Right cardiac atrium (tissue), 5 donors: Measurements from ENCODE around the gene G3BP2. TPM values are rescaled to one million over a fixed set of nuclear protein-coding genes. Genes with fewer than 3 reads are reported as not detected.
"Not testable (repeated sequence)": the region's sequence is repeated elsewhere in the genome, so short reads cannot be mapped to it uniquely, and the experiment has no call there.

Source experiments
- ATAC-seq, 2 donors: fragments of 200-7000 bp; cut with Tn5 transposase; one replicate each; pipeline versions ENCODE4 v1.8.0 to v1.9.1; 2020; ENCODE audit warnings: moderate library complexity in 2 of 2, mild to moderate bottlenecking in 1 of 2
- DNase-seq, 3 donors: peaks; one replicate each; pipeline ENCODE4 v3.0.0-alpha.2; 2020
- H3K27ac ChIP-seq: one replicate; pipeline ENCODE4 v1.5.1; 2013; ENCODE audit warnings: mild to moderate bottlenecking, low read length, control low read depth, moderate library complexity
- H3K27me3 ChIP-seq: one replicate; pipeline ENCODE4 v1.6.1; 2013; ENCODE audit not compliant: control insufficient read depth, insufficient read depth
- H3K4me1 ChIP-seq: one replicate; pipeline ENCODE4 v1.6.1; 2013; ENCODE audit warnings: low read length; ENCODE audit not compliant: control insufficient read depth, insufficient read depth
- H3K4me3 ChIP-seq: one replicate; pipeline ENCODE4 v1.5.1; 2013; ENCODE audit warnings: low read length, control low read depth
- H3K9me3 ChIP-seq: one replicate; pipeline ENCODE4 v1.6.1; 2013; ENCODE audit warnings: low read length; ENCODE audit not compliant: control insufficient read depth
- WGBS: extraction: QIAGEN DNeasy Blood & Tissue Kit; methylation state at CpG from one replicate; pipeline ENCODE4 v1.1.7; 2013; 5-methylcytosine and 5-hydroxymethylcytosine counted together
- intact Hi-C, 4 donors: fragments of 100-400 bp; cut with DNase I; formaldehyde crosslinking; loops; one replicate each; pipeline versions ENCODE4 v1.11.0 to v1.14.0; 2022 to 2023
- polyA plus RNA-seq: library from polyadenylated mRNA; stranded (reverse); fragments of 200-250 nt; gene quantifications from one replicate; pipeline ENCODE4 v1.2.3, GENCODE V29; 2013
- total RNA-seq, 4 donors: library from RNA; stranded (reverse); fragmentation: NEBNext Ultra II Directional; extraction: Animal tissue kit (Norgen Biotek cat#: 25700); gene quantifications; one replicate each; pipeline ENCODE4 v1.2.1, GENCODE V29; 2021
- donor health status: healthy with polysubstance abuse.
- donor health status: DM: no; HTN: yes; CAD: no.
- donor health status: DM: no; HTN: no; CAD: no.
- donor health status: DM: no; HTN: yes; CAD: no; lungs with severe emphysema.
- donor health status: DM: yes; HTN: yes; CAD: no.

The G3BP2 gene
- total and polyA plus RNA-seq, 5 donors = 22.3 to 124 (median 85.1) TPM

GRCh38 chr4:75666299-75666698 is 6.9 kb downstream of the G3BP2 start:
- DNase-seq = no peak
- intact Hi-C loops = loop anchor here in 1 of 4 donors (5.0 kb wide), 1 partner anchor 121 kb away; no protein-coding TSS in a partner anchor
- Histone ChIP-seq H3K27me3 (no peaks in the 10 kb centered on the region), H3K4me1 (no peaks in the 10 kb centered on the region), H3K9me3 (no peaks in the 10 kb centered on the region), H3K4me3 (no peak overlapping the region), H3K27ac (no peak overlapping the region)
- ATAC-seq = no peak
- 74% methylated on average over 4 of the region's 4 CpGs for WGBS

GRCh38 chr4:75664604-75665003 is 8.6 kb downstream of the G3BP2 start:
- not testable (repeated sequence) for H3K4me3 ChIP-seq, ATAC-seq, H3K9me3 ChIP-seq, H3K4me1 ChIP-seq, H3K27ac ChIP-seq, H3K27me3 ChIP-seq, DNase-seq
- 99% methylated on average over 3 of the region's 3 CpGs for WGBS
- intact Hi-C loops = loop anchor here in 1 of 4 donors (5.0 kb wide), 1 partner anchor 123 kb away; no protein-coding TSS in a partner anchor

- Histone ChIP-seq H3K4me3 (no peak overlapping the region), H3K4me1 (no peaks in the 10 kb centered on the region), H3K27me3 (no peaks in the 10 kb centered on the region), H3K27ac (no peak overlapping the region), H3K9me3 (no peaks in the 10 kb centered on the region)
- ATAC-seq (no peak), DNase-seq (no peak)
- 82% methylated on average over 2 of the region's 2 CpGs for WGBS
- intact Hi-C loops = no loop called here
Observed at GRCh38 chr4:75662626-75663025, 10.6 kb downstream of the G3BP2 start.

- Histone ChIP-seq H3K27ac (no peak overlapping the region), H3K4me1 (no peaks in the 10 kb centered on the region), H3K9me3 (no peaks in the 10 kb centered on the region), H3K27me3 (no peaks in the 10 kb centered on the region), H3K4me3 (no peak overlapping the region)
- 85% methylated on average over 2 of the region's 2 CpGs for WGBS
- intact Hi-C loops = no loop called here
- DNase-seq = no peak
- no peak for ATAC-seq
Observed at GRCh38 chr4:75660491-75660890, 12.7 kb downstream of the G3BP2 start.

- Histone ChIP-seq H3K4me3 (no peak overlapping the region), H3K4me1 (no peaks in the 10 kb centered on the region), H3K9me3 (no peaks in the 10 kb centered on the region), H3K27ac (no peak overlapping the region), H3K27me3 (no peaks in the 10 kb centered on the region)
- 68% methylated on average over 1 of the region's 1 CpG for WGBS
- intact Hi-C loops = loop anchor here in 1 of 4 donors (10.0 kb wide), 1 partner anchor 115 kb away; no protein-coding TSS in a partner anchor
- no peak for DNase-seq
- no peak for ATAC-seq
Observed at GRCh38 chr4:75659512-75660031, 13.6 kb downstream of the G3BP2 start.

- ATAC-seq = no peak
- intact Hi-C loops = loop anchor here in 1 of 4 donors (10.0 kb wide), 1 partner anchor 116 kb away; no protein-coding TSS in a partner anchor
- Histone ChIP-seq H3K9me3 (no peaks in the 10 kb centered on the region), H3K4me3 (no peak overlapping the region), H3K27ac (no peak overlapping the region), H3K27me3 (no peaks in the 10 kb centered on the region), H3K4me1 (no peaks in the 10 kb centered on the region)
- DNase-seq = no peak
- 86% methylated on average over 4 of the region's 4 CpGs for WGBS
Observed at GRCh38 chr4:75658876-75659275, 14.3 kb downstream of the G3BP2 start.

- DNase-seq = no peak
- intact Hi-C loops = loop anchor here in 1 of 4 donors (10.0 kb wide), 1 partner anchor 119 kb away; no protein-coding TSS in a partner anchor
- Histone ChIP-seq H3K9me3 (no peaks in the 10 kb centered on the region), H3K4me1 (no peaks in the 10 kb centered on the region), H3K27me3 (no peaks in the 10 kb centered on the region), H3K4me3 (no peak overlapping the region), H3K27ac (no peak overlapping the region)
- 78% methylated on average over 2 of the region's 2 CpGs for WGBS
- no peak for ATAC-seq
Observed at GRCh38 chr4:75655562-75655961, 17.6 kb downstream of the G3BP2 start.

GRCh38 chr4:75654905-75655304 is 18.3 kb downstream of the G3BP2 start:
- intact Hi-C loops = loop anchor here in 1 of 4 donors (10.0 kb wide), 1 partner anchor 120 kb away; no protein-coding TSS in a partner anchor
- ATAC-seq (no peak), DNase-seq (no peak)
- WGBS = 91% methylated on average over 1 of the region's 1 CpG
- Histone ChIP-seq H3K27me3 (no peaks in the 10 kb centered on the region), H3K4me3 (no peak overlapping the region), H3K4me1 (no peaks in the 10 kb centered on the region), H3K27ac (no peak overlapping the region), H3K9me3 (no peaks in the 10 kb centered on the region)

- WGBS = 73% methylated on average over 2 of the region's 2 CpGs
- intact Hi-C loops = loop anchor here in 1 of 4 donors (10.0 kb wide), 1 partner anchor 121 kb away; no protein-coding TSS in a partner anchor
Observed at GRCh38 chr4:75653845-75654503, 19.2 kb downstream of the G3BP2 start.

GRCh38 chr4:75644095-75644494 is 29.1 kb downstream of the G3BP2 start:
- ATAC-seq (no peak), DNase-seq (no peak)
- no peak overlapping the region for H3K27ac ChIP-seq
- no peaks in the 10 kb centered on the region for H3K9me3 ChIP-seq
- WGBS = 63% methylated on average over 4 of the region's 4 CpGs
- no peaks in the 10 kb centered on the region for H3K4me1 ChIP-seq
- intact Hi-C loops = no loop called here
- no peak overlapping the region for H3K4me3 ChIP-seq
- no peaks in the 10 kb centered on the region for H3K27me3 ChIP-seq

More at GRCh38 chr4:75653845-75654503, 19.2 kb downstream of the G3BP2 start:
- Histone ChIP-seq H3K27me3 (no peaks in the 10 kb centered on the region), H3K9me3 (no peaks in the 10 kb centered on the region), H3K4me1 (no peaks in the 10 kb centered on the region), H3K4me3 (no peak overlapping the region), H3K27ac (no peak overlapping the region)
- DNase-seq (no peak), ATAC-seq (peak in 1 of 2 donors; percentile 47)

GRCh38 chr4:75643651-75644050 is 29.6 kb downstream of the G3BP2 start:
- H3K9me3 ChIP-seq = no peaks in the 10 kb centered on the region
- no peak overlapping the region for H3K27ac ChIP-seq
- WGBS = 66% methylated on average over 3 of the region's 3 CpGs
- H3K4me1 ChIP-seq = no peaks in the 10 kb centered on the region
- intact Hi-C loops = no loop called here
- H3K4me3 ChIP-seq = no peak overlapping the region
- no peaks in the 10 kb centered on the region for H3K27me3 ChIP-seq
- DNase-seq (no peak), ATAC-seq (no peak)
